ENCODE results near the gene SERINC3.

GRCh38 chr20:44561876-44562275, 40.0 kb upstream of the SERINC3 start:
- TF ChIP-seq CTCF (IDR thresholded peaks at IDR 0.05; ENCODE audit: low read length) (no peak), EZH2 (optimal IDR thresholded peaks at IDR 0.05; ENCODE audit: low read depth, low read length) (no peak), EZH2phosphoT487 (IDR thresholded peaks at IDR 0.05; ENCODE audit: low read length) (no peak)

Measured in MM.1S (cell line).